HG02970 (cell line): ENCODE measurements around the gene CNN3.

ENCODE experiments used
- ATAC-seq: cut with Tn5 transposase; IDR thresholded peaks from one replicate; pipeline ENCODE4 v1.9.1; 2021; ENCODE audit warnings: mild to moderate bottlenecking, moderate library complexity, moderate number of reproducible peaks; ENCODE audit not compliant: unreplicated experiment, low FRiP score

The CNN3 gene

GRCh38 chr1:94863297-94863911 is 63.5 kb downstream of the CNN3 start:
- ATAC-seq: no peak

GRCh38 chr1:94862718-94863117 is 64.2 kb downstream of the CNN3 start:
- no peak for ATAC-seq

- ATAC-seq: no peak
These were observed 67.7 kb downstream of the CNN3 start for GRCh38 chr1:94859174-94859573.

- no peak for ATAC-seq
These were observed 68.6 kb downstream of the CNN3 start for GRCh38 chr1:94858276-94858675.

GRCh38 chr1:94856868-94857267 is 70.0 kb downstream of the CNN3 start:
- ATAC-seq: no peak

- ATAC-seq: no peak
These were observed 70.9 kb downstream of the CNN3 start for GRCh38 chr1:94856004-94856403.

- ATAC-seq: no peak
These were observed 71.6 kb downstream of the CNN3 start for GRCh38 chr1:94855307-94855700.

- ATAC-seq: peak; percentile 88
These were observed 72.2 kb downstream of the CNN3 start for GRCh38 chr1:94854458-94855306.

GRCh38 chr1:94852788-94853187 is 74.1 kb downstream of the CNN3 start:
- ATAC-seq: no peak

- no peak for ATAC-seq
These were observed 75.3 kb downstream of the CNN3 start for GRCh38 chr1:94851571-94851970.
